GM20000 (cell line): ENCODE measurements around the gene SYF2.

Source experiments
- DNase-seq: peaks from one replicate; pipeline ENCODE4 v3.0.0; 2012; ENCODE audit warnings: low spot score
- TF ChIP-seq, protein P1 (sequence below): IDR thresholded peaks from 2 replicates; pipeline ENCODE4 v1.5.1; 2012; ENCODE audit warnings: mild to moderate bottlenecking, control low read depth; ENCODE audit errors: extremely low read depth, missing control alignments

Gene SYF2

DNA sequence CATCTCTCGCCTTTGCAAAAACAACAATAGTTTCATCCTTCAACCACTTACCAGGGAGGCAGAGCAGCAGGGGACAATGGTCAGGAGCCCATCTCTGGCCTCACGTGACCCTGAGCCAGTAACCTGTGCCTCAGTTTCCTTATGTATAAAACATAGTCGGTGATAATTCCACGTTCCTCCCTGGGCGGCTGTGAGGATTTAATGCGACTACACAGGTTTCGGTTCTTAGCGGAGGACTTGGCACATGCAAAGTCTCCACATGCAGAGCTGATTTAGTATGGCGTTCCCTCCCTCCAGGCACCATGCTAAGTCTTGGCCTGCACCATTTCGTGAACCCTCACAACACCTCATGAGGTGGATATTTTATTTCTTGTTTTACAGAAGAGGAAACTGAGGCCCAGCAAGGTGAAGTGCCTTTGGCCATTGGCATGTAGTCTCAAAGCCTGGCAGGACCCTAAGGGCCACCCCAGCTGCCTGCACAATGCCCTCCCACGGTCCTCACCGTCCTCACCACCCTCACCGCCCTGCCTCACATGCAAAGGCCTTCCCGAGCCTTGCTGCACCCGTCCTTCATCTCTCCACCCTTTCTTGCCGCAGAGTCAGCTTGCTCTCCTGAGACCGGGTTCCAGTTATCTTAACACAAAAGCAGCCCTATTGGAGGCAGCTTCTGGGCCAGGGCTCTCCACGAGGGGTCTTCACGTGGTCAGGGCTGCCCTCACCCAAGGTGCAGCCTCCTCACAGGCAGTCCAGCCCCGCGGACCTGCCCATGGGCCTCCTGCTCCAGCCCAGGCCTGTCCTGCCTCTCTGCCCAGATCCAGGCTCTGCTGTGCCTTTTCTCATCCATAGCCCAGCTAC lies 48.9 kb downstream of the SYF2 start:
- TF ChIP-seq, protein P1, sequence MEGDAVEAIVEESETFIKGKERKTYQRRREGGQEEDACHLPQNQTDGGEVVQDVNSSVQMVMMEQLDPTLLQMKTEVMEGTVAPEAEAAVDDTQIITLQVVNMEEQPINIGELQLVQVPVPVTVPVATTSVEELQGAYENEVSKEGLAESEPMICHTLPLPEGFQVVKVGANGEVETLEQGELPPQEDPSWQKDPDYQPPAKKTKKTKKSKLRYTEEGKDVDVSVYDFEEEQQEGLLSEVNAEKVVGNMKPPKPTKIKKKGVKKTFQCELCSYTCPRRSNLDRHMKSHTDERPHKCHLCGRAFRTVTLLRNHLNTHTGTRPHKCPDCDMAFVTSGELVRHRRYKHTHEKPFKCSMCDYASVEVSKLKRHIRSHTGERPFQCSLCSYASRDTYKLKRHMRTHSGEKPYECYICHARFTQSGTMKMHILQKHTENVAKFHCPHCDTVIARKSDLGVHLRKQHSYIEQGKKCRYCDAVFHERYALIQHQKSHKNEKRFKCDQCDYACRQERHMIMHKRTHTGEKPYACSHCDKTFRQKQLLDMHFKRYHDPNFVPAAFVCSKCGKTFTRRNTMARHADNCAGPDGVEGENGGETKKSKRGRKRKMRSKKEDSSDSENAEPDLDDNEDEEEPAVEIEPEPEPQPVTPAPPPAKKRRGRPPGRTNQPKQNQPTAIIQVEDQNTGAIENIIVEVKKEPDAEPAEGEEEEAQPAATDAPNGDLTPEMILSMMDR, result no peak

DNA sequence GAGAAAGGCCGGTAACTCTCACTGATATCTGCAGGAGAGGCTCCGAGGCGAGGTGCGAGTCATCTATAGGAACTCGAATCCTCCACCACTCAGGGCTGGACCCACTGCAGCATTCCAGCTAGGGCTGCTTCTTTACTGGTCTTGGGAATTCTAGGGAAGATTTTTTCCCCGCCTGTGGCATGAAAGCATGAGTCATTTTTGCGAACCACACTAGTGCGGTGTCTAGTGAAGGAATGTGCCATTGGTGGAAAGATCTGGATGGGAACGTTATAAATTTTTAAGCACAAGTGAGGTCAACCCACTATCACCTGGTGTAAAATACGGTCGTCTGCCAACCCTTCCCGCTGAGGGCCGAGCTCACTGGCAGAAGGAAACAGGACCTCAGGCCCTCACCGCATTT lies 49.7 kb downstream of the SYF2 start:
- DNase-seq, result no peak
- TF ChIP-seq, protein P1, result no peak

More for the DNA sequence above, 48.9 kb downstream of the SYF2 start:
- no peak for DNase-seq

DNA sequence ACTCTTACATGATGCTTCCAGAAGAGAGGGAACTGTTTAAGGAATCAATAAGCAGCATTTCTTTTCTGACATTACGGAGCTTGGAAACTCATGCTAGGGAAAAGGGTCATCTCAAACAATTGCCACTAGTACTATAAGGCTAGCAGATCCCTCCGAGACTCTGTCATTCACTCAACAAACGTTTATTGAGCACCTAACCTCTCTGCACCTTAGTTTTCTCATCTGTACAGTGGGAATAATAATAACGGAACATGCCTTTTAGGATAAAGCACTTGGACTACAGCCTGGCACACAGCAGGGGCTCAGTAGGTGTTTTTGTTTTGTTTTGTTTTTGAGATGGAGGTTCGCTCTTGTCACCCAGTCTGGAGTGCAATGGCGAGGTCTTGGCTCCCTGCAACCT lies 51.3 kb downstream of the SYF2 start:
- TF ChIP-seq, protein P1, result no peak
- DNase-seq, result no peak

DNA sequence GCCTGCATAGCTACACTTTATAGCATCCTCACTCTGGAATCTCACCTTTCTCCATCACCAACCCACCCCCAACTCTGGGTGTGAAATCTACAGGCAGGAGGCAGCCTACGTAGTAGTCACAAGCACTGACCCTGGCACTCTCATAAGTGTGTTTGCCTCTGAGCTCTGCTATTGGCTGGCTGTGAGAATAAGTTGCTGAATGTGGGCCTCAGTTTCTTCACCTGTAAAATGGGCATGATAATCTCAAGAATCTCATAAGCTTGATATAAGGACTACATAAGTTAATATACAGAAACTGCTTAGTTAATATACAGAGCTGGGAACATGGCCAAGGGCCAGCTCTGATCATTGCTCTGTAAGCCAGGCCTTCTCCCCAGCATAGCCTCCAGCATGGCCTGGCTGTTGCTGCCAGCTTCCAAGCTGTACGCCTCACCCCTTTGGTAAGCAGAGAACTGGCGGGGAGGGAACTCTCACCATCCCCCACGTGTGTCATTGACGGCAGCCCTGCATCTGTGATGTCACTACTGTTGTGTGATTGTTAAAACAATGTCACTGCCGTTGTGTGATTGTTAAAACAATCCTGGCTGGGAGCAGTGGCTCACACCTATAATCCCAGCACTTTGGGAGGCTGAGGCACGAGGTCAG lies 53.3 kb downstream of the SYF2 start:
- TF ChIP-seq, protein P1, result no peak
- no peak for DNase-seq

DNA sequence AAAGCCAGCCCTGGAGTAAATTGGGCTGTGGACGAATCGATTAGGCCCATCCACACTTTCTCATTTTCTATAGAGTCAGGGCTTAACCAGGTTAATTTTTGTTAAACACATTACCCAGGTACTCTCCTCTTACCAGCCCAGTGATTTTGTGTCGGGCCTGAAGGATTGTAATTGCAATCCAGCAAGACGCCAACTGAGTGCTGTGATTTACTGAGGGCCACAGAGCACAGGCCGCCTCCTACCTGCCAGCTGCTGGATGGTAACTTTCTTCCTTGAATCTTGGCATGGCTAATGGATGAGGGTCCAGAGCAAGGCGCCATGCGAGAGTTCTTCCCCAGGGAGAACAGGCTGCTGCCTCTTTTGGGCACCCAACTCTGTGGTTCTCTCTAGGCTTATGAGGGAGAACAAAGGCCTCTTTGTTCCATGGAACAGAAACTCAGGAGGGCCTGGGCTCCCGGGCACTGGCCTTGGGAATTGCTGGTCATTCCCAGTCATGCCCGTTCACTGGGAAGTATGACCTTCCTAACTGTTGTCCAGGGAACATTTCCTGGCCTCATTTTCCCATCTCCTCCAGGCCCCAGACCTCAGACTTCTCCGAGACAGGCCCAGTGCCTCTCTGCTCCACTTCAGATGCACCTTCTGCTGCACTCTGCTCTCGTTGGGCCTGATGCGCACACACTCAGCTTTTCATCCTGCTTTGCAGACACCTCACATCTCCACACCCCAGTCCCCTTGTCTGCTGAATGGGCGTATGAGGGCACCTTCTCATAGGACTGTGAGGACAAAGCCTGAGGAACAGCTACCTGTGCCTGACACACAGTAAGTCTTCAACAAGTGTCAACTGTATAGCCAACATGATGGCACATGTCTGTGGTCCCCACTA lies 57.3 kb downstream of the SYF2 start:
- no peak for DNase-seq
- TF ChIP-seq, protein P1, result no peak

DNA sequence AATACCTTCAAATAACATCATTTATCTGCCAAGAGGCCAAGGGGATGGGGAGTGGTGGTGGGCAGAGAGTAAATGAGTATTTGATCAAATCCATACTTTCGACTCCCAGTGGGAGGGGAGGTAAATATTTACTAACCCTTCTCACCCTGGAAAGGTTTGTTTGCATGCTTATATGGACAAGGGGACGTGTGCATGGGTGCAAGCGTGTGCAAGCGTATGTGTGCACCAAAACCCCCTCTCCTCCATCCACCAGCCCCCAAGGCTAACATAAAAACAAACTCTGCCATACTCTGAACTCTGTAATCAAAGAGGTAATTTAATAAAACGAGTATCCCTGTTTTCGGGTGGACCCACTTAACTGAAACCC lies 58.0 kb downstream of the SYF2 start:
- no peak for DNase-seq
- TF ChIP-seq, protein P1, result no peak
